LoVo (cell line): ENCODE data around the gene TMEM145.

Experiments used
- DNase-seq: peaks from one replicate; pipeline ENCODE4 v3.0.0-alpha.2; 2016; ENCODE audit warnings: low spot score

Gene TMEM145

DNA sequence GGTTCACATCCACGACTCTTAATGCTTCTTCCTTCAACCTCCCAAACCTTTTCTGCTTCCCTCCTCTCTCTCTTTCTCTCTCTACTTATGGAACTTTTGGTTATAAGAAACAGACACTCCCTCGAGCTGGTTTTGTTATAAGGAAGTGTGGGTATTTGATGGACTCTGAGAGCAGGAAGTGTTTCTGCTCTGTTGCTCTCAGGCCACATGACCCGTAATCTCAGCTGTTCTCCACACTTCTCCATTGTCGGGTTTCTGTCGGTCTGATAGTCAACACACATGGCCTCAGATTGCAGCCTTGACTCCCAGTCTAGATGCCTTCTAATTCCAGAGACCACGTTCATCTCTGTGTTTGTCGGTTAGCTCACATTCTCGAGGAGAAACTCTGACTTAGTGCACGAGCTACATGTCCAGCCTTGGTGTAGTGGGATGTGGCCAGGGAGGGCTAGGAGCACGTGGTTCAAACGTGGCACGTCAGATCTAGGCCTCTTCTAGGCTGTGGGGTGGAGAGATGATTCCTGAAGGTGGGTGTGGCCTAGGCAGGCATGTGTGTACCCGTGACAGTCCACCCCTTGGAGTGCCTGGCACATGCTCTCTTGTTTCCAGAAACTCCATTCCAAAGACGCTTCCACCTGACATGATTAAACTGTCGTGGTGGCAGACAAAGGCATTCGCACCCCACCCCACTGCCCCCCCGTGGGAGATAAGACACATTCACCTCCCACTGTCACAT, 50.7 kb downstream of the TMEM145 start:
- DNase-seq = no peak

DNA sequence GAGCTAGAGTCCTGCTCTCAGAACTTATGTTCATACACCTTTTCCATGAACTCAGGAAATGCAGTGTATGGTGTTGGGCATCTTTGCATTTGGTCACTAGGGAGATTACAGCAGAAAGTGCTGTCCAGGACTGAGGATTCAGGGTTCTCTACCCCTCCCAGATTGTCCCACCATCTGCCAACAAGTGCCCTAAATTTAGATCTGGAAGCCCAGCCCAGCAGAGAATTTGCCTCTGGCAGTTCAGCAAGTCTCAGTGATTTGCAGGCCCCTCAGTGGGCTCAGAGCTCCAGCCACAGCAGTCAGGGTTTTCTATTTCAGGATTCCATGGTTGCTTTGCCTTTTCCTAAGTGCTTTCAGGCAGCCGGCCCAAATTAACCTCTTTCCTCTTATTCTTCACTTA, 53.6 kb downstream of the TMEM145 start:
- no peak for DNase-seq

DNA sequence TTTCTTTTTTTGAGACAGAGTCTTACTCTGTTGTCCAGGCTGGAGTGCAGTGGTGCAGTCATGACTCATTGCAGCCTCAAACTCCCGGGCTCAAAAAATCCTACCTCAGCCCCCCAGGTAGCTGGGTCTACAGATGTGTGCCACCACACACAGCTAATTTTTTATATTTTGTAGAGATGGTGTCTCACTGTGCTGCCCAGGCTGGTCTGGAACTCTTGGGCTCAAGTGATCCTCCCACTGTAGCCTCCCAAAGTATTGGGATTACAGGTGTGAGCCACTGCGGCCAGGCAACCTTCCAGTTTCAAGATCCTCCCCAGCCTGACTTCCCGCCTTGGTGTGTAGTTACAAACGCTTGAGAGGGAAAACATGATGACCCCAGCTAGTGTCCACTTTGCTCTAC, 54.8 kb downstream of the TMEM145 start:
- no peak for DNase-seq

DNA sequence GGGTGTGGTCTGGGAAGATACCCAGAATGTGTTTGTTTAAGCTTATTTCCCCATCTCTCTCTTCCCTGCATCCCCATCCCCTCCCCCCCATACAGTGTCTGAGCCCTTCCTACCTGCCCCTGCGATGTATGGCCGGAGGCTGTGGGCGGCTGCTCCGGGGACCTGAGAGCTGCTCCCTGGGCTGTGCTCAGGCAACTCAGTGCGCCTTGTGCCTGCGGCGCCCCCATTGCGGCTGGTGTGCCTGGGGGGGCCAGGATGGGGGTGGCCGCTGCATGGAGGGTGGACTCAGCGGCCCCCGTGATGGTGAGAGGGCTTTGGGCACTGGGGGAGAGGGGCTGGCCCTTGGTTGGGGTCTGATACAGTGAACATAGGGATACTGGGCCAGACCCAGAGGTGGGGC, 55.3 kb downstream of the TMEM145 start:
- DNase-seq = no peak

DNA sequence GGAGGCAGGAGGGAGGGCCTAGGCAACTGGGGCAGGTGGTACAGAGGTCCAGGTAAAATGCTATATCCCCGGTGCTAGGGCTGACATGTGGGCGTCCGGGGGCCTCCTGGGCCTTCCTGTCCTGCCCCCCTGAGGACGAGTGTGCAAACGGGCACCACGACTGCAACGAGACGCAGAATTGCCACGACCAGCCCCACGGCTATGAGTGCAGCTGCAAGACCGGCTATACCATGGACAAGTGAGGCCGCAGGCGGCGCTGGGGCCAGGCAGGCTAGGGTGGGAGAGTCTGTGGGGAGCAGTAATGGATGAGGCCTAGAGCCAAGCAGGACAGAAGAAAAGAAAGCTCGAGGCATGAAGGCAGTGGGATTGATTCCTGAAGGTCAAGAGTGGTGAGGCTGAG, 55.7 kb downstream of the TMEM145 start:
- DNase-seq = no peak

DNA sequence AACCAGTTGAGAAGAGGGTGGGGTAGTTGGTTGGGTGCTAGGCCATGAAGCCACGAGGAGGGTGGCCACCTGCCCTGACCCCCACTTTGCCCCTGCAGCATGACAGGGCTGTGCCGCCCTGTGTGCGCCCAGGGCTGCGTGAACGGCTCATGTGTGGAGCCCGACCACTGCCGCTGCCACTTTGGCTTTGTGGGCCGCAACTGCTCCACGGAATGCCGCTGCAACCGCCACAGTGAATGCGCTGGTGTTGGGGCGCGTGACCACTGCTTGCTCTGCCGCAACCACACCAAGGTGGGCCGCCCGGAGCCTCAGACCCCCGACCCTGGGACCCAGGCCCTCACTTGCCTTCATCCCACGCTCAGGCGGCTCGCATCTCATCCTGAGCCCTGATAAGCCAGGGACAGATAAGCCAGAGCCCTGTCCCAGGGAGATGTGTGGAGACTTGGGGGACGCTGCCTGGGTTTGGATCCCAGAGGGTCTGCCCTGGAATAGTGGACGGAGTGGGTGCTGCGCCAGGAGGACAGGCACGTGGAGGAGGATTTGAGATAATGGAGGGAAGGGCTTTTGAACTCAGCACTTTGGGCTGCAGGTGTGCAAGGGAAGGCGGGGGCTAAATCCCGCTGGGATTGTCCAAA, 56.4 kb downstream of the TMEM145 start:
- no peak for DNase-seq

DNA sequence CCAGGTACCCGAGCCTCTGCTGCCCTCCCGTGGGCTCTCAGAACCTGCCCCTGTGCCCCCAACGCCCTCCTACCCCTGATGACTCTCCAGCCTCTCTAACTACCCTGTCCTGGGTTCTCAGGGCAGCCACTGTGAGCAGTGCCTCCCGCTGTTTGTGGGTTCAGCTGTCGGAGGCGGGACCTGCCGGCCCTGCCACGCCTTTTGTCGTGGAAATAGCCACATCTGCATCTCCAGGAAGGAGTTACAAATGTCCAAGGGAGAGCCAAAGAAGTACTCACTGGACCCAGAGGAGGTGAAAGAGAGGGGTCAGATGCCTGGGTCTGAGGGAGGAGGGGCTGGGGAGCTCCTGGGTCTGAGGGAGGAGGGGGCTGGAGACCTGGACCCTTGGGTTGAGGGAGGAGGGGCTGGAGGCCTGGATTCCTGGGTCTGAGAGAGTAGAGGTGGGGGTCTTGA, 57.0 kb downstream of the TMEM145 start:
- DNase-seq = no peak

DNA sequence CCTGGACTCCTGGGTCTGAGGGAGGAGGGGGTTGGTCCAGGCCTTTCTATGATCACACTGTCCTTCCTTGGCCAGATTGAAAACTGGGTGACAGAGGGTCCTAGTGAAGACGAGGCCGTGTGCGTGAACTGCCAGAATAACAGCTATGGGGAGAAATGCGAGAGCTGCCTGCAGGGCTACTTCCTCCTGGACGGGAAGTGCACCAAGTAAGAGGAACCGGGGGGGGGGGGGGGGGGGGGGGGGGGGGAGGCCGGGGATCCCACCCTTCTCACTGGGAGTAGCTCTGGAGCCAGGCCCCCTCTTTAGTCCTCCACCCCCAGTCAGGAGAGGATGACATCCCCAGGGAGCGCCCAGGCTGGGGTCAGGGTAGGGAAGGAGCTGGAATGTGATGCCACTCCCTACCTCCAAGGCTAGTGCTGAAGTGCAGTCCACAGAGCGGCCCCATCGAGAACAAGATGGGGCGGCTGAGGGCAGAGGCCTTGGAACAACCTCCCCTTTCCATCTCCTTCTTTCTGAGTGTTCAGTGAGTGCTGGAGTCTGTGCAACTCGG, 57.6 kb downstream of the TMEM145 start:
- no peak for DNase-seq
